NCI-H2171 treated with DMSO at 0.1 percent for 48 hours (cell line): ENCODE results near the gene GATA5.
"Not testable (repeated sequence)": the region's sequence is repeated elsewhere in the genome, so short reads cannot be mapped to it uniquely, and the experiment has no call there.

Experiments
- DNase-seq: peaks from one replicate; lab custom pipeline; 2025; lab: John Stamatoyannopoulos, UW

Gene GATA5

GRCh38 chr20:62430866-62431447, 44.8 kb downstream of the GATA5 start:
- no peak for DNase-seq

GRCh38 chr20:62430311-62430853, 45.4 kb downstream of the GATA5 start:
- no peak for DNase-seq

- DNase-seq, result no peak
Observed at GRCh38 chr20:62429455-62430310, 46.1 kb downstream of the GATA5 start.

- no peak for DNase-seq
Observed at GRCh38 chr20:62428396-62429295, 47.1 kb downstream of the GATA5 start.

GRCh38 chr20:62428002-62428372, 47.8 kb downstream of the GATA5 start:
- DNase-seq, result no peak

GRCh38 chr20:62427172-62428001, 48.4 kb downstream of the GATA5 start, which contains the start of gene RBBP8NL:
RBBP8NL (minus strand) TSS chr20:62427539; CDS start chr20:62419647, 7,892 bp downstream.
- no peak for DNase-seq

- DNase-seq, result peak; percentile 56
Observed at GRCh38 chr20:62426699-62427131, 49.1 kb downstream of the GATA5 start.

- not testable (repeated sequence) for DNase-seq
Observed at GRCh38 chr20:62426059-62426348, 49.8 kb downstream of the GATA5 start.

- DNase-seq, result no peak
Observed at GRCh38 chr20:62425281-62426058, 50.3 kb downstream of the GATA5 start.

GRCh38 chr20:62424249-62425107, 51.3 kb downstream of the GATA5 start:
- no peak for DNase-seq

GRCh38 chr20:62423326-62423706, 52.5 kb downstream of the GATA5 start:
- no peak for DNase-seq

GRCh38 chr20:62422636-62423325, 53.0 kb downstream of the GATA5 start:
- no peak for DNase-seq

- no peak for DNase-seq
Observed at GRCh38 chr20:62421716-62421990, 54.1 kb downstream of the GATA5 start.

- no peak for DNase-seq
Observed at GRCh38 chr20:62420846-62421715, 54.7 kb downstream of the GATA5 start.

GRCh38 chr20:62419759-62420158, 56.0 kb downstream of the GATA5 start:
- DNase-seq, result no peak

- DNase-seq, result no peak
Observed at GRCh38 chr20:62418709-62419487, 56.9 kb downstream of the GATA5 start.

GRCh38 chr20:62417981-62418708, 57.6 kb downstream of the GATA5 start:
- no peak for DNase-seq
